IPS-18a (cell line): Measurements from ENCODE around the gene WNT9A.
"Not testable (repeated sequence)": the region's sequence is repeated elsewhere in the genome, so short reads cannot be mapped to it uniquely, and the experiment has no call there.

ENCODE experiments used
- H3K27ac ChIP-seq: one replicate; pipeline ENCODE4 v1.5.1; 2013; ENCODE audit warnings: low read length
- H3K27me3 ChIP-seq: one replicate; pipeline ENCODE4 v1.6.1; 2013; ENCODE audit warnings: mild to moderate bottlenecking, low read length; ENCODE audit not compliant: control insufficient read depth, insufficient read depth
- H3K36me3 ChIP-seq: one replicate; pipeline ENCODE4 v1.6.1; 2013; ENCODE audit warnings: low read depth, low read length; ENCODE audit not compliant: control insufficient read depth
- H3K4me1 ChIP-seq: one replicate; pipeline ENCODE4 v1.6.1; 2013; ENCODE audit warnings: low read depth, low read length; ENCODE audit not compliant: control insufficient read depth
- H3K4me3 ChIP-seq: one replicate; pipeline ENCODE4 v1.5.1; 2013; ENCODE audit warnings: low read length
- H3K9ac ChIP-seq: one replicate; pipeline ENCODE4 v1.6.1; 2013; ENCODE audit warnings: mild to moderate bottlenecking, low read length, moderate library complexity
- H3K9me3 ChIP-seq: one replicate; pipeline ENCODE4 v1.6.1; 2013; ENCODE audit warnings: low read depth, low read length; ENCODE audit not compliant: control insufficient read depth

The WNT9A gene

GRCh38 chr1:227871892-227872291 lies 75.8 kb downstream of the WNT9A start:
- not testable (repeated sequence) for H3K9me3 ChIP-seq, H3K4me1 ChIP-seq, H3K9ac ChIP-seq, H3K27me3 ChIP-seq, H3K27ac ChIP-seq, H3K4me3 ChIP-seq, H3K36me3 ChIP-seq

- no peak overlapping the region for H3K4me3 ChIP-seq
- H3K4me1 ChIP-seq = no peaks in the 10 kb centered on the region
- H3K9ac ChIP-seq = no peak overlapping the region
Measured at GRCh38 chr1:227870366-227870765, 77.4 kb downstream of the WNT9A start.

GRCh38 chr1:227869851-227870305 lies 77.9 kb downstream of the WNT9A start:
- H3K4me3 ChIP-seq = no peak overlapping the region
- no peaks in the 10 kb centered on the region for H3K4me1 ChIP-seq
- H3K27ac ChIP-seq = no peak overlapping the region
- no peaks in the 10 kb centered on the region for H3K9me3 ChIP-seq
- H3K27me3 ChIP-seq = no peaks in the 10 kb centered on the region
- no peak overlapping the region for H3K9ac ChIP-seq
- no peaks in the 10 kb centered on the region for H3K36me3 ChIP-seq

More at GRCh38 chr1:227870366-227870765, 77.4 kb downstream of the WNT9A start:
- Histone ChIP-seq H3K27ac (no peak overlapping the region), H3K27me3 (no peaks in the 10 kb centered on the region), H3K36me3 (no peaks in the 10 kb centered on the region), H3K9me3 (no peaks in the 10 kb centered on the region)

- no peaks in the 10 kb centered on the region for H3K36me3 ChIP-seq
- no peak overlapping the region for H3K27ac ChIP-seq
- H3K9me3 ChIP-seq = no peaks in the 10 kb centered on the region
- no peaks in the 10 kb centered on the region for H3K4me1 ChIP-seq
- no peak overlapping the region for H3K4me3 ChIP-seq
- no peak overlapping the region for H3K9ac ChIP-seq
- no peaks in the 10 kb centered on the region for H3K27me3 ChIP-seq
Measured at GRCh38 chr1:227869279-227869842, 78.4 kb downstream of the WNT9A start.
